ENCODE results near the gene ARPC5L. TPM values are rescaled to one million over a fixed set of nuclear protein-coding genes. Genes with fewer than 3 reads are reported as not detected.

The ARPC5L gene
- total RNA-seq, 1 donor = 9.8 TPM

GRCh38 chr9:124813501-124814163, 48.3 kb upstream of the ARPC5L start:
- TF ChIP-seq CTCF (IDR thresholded peaks at IDR 0.05; ENCODE audit: extremely low read depth, low read depth, low read length) = no peak

GRCh38 chr9:124814164-124814535, 47.8 kb upstream of the ARPC5L start:
- DNase-seq (ENCODE audit: insufficient read length, low spot score, missing footprints) = no peak
- no peak overlapping the region for H3K27ac ChIP-seq (ENCODE audit: low read depth, low read length)
- H3K9me3 ChIP-seq (ENCODE audit: low read depth, low read length) = no peaks in the 10 kb centered on the region
- H3K4me3 ChIP-seq (ENCODE audit: insufficient read depth, low read length) = no peak overlapping the region
- H4K20me1 ChIP-seq (ENCODE audit: insufficient read depth, low read length) = no peaks in the 10 kb centered on the region
- H3K4me1 ChIP-seq (ENCODE audit: insufficient read depth, low read length) = peaks cover 36% of the 10 kb centered on the region
- no peak overlapping the region for H2AFZ ChIP-seq (ENCODE audit: low read length)
- no peaks in the 10 kb centered on the region for H3K27me3 ChIP-seq (ENCODE audit: insufficient read depth, low read length)
- H3K36me3 ChIP-seq (ENCODE audit: insufficient read depth, low read length) = no peaks in the 10 kb centered on the region
- H3K4me2 ChIP-seq (ENCODE audit: insufficient read depth, low read length) = no peak overlapping the region
- no peaks in the 10 kb centered on the region for H3K79me2 ChIP-seq (ENCODE audit: insufficient read depth, low read length)
- TF ChIP-seq CTCF (IDR thresholded peaks at IDR 0.05; ENCODE audit: extremely low read depth, low read depth, low read length) = no peak

More at GRCh38 chr9:124813501-124814163, 48.3 kb upstream of the ARPC5L start:
- H3K9me3 ChIP-seq (ENCODE audit: low read depth, low read length) = no peaks in the 10 kb centered on the region
- no peak for DNase-seq (ENCODE audit: insufficient read length, low spot score, missing footprints)
- H3K4me2 ChIP-seq (ENCODE audit: insufficient read depth, low read length) = no peak overlapping the region
- no peak overlapping the region for H3K27ac ChIP-seq (ENCODE audit: low read depth, low read length)
- H3K4me1 ChIP-seq (ENCODE audit: insufficient read depth, low read length) = peaks cover 34% of the 10 kb centered on the region
- no peaks in the 10 kb centered on the region for H3K79me2 ChIP-seq (ENCODE audit: insufficient read depth, low read length)
- no peaks in the 10 kb centered on the region for H4K20me1 ChIP-seq (ENCODE audit: insufficient read depth, low read length)
- no peaks in the 10 kb centered on the region for H3K27me3 ChIP-seq (ENCODE audit: insufficient read depth, low read length)
- H3K36me3 ChIP-seq (ENCODE audit: insufficient read depth, low read length) = no peaks in the 10 kb centered on the region
- H2AFZ ChIP-seq (ENCODE audit: low read length) = no peak overlapping the region
- no peak overlapping the region for H3K4me3 ChIP-seq (ENCODE audit: insufficient read depth, low read length)

GRCh38 chr9:124815601-124816000, 46.3 kb upstream of the ARPC5L start:
- Histone ChIP-seq H3K4me1 (ENCODE audit: insufficient read depth, low read length) (peaks cover 36% of the 10 kb centered on the region), H3K36me3 (ENCODE audit: insufficient read depth, low read length) (no peaks in the 10 kb centered on the region), H3K27me3 (ENCODE audit: insufficient read depth, low read length) (no peaks in the 10 kb centered on the region), H3K79me2 (ENCODE audit: insufficient read depth, low read length) (no peaks in the 10 kb centered on the region), H2AFZ (ENCODE audit: low read length) (no peak overlapping the region), H4K20me1 (ENCODE audit: insufficient read depth, low read length) (no peaks in the 10 kb centered on the region), H3K4me2 (ENCODE audit: insufficient read depth, low read length) (no peak overlapping the region), H3K27ac (ENCODE audit: low read depth, low read length) (no peak overlapping the region), H3K9me3 (ENCODE audit: low read depth, low read length) (no peaks in the 10 kb centered on the region), H3K4me3 (ENCODE audit: insufficient read depth, low read length) (no peak overlapping the region)
- no peak for DNase-seq (ENCODE audit: insufficient read length, low spot score, missing footprints)
- no peak for TF ChIP-seq CTCF (IDR thresholded peaks at IDR 0.05; ENCODE audit: extremely low read depth, low read depth, low read length)

- no peak overlapping the region for H3K27ac ChIP-seq (ENCODE audit: low read depth, low read length)
- TF ChIP-seq CTCF (IDR thresholded peaks at IDR 0.05; ENCODE audit: extremely low read depth, low read depth, low read length) = no peak
- no peaks in the 10 kb centered on the region for H3K79me2 ChIP-seq (ENCODE audit: insufficient read depth, low read length)
- H3K4me3 ChIP-seq (ENCODE audit: insufficient read depth, low read length) = no peak overlapping the region
- no peaks in the 10 kb centered on the region for H3K9me3 ChIP-seq (ENCODE audit: low read depth, low read length)
- no peak overlapping the region for H2AFZ ChIP-seq (ENCODE audit: low read length)
- no peaks in the 10 kb centered on the region for H4K20me1 ChIP-seq (ENCODE audit: insufficient read depth, low read length)
- peaks cover 9% of the 10 kb centered on the region for H3K4me1 ChIP-seq (ENCODE audit: insufficient read depth, low read length)
- no peaks in the 10 kb centered on the region for H3K27me3 ChIP-seq (ENCODE audit: insufficient read depth, low read length)
- no peak for DNase-seq (ENCODE audit: insufficient read length, low spot score, missing footprints)
- H3K4me2 ChIP-seq (ENCODE audit: insufficient read depth, low read length) = no peak overlapping the region
- H3K36me3 ChIP-seq (ENCODE audit: insufficient read depth, low read length) = no peaks in the 10 kb centered on the region
Observed at GRCh38 chr9:124818431-124819281, 43.3 kb upstream of the ARPC5L start.

Data from osteoblast (primary cell).